WTC11 (cell line): Measurements from ENCODE around the gene UHRF1. TPM values are rescaled to one million over a fixed set of nuclear protein-coding genes. Genes with fewer than 3 reads are reported as not detected.

Experiments used
- ATAC-seq: fragments of 200-7000 bp; cut with Tn5 transposase; 2 replicates; pipeline ENCODE4 v1.10.0; 2021; ENCODE audit warnings: mild to moderate bottlenecking, moderate library complexity
- CTCF ChIA-PET: fragments of 300-600 bp; sonication (Branson Sonifier 250); formaldehyde crosslinking; loops from one replicate; lab custom pipeline; 2021; ENCODE audit warnings: antibody characterized with exemption; lab: Charles Lee
- POLR2A ChIA-PET: fragments of 350-600 bp; sonication (Branson Sonifier 250); formaldehyde crosslinking; loops from one replicate; lab custom pipeline; 2021; ENCODE audit warnings: antibody characterized with exemption; lab: Charles Lee
- DNase-seq: peaks from one replicate; pipeline ENCODE4 v3.0.0; 2021; ENCODE audit warnings: low spot score
- H3K27ac Mint-ChIP-seq: 2 replicates; pipeline ENCODE4 v1.8.0; 2021; ENCODE audit warnings: mixed read lengths
- H3K27me3 Mint-ChIP-seq: 2 replicates; pipeline ENCODE4 v1.8.0; 2021; ENCODE audit warnings: low read depth, mild to moderate bottlenecking, moderate library complexity, mixed read lengths
- H3K36me3 Mint-ChIP-seq: 2 replicates; pipeline ENCODE4 v1.8.0; 2021; ENCODE audit warnings: mixed read lengths
- H3K4me1 Mint-ChIP-seq: 2 replicates; pipeline ENCODE4 v1.8.0; 2022; ENCODE audit warnings: mixed read lengths
- H3K4me3 Mint-ChIP-seq: 2 replicates; pipeline ENCODE4 v1.8.0; 2021; ENCODE audit warnings: mild to moderate bottlenecking, moderate library complexity, mixed read lengths
- H3K9me3 Mint-ChIP-seq: 2 replicates; pipeline ENCODE4 v1.8.0; 2021; ENCODE audit warnings: mixed read lengths
- ARID4B ChIP-seq: sonication (generic); formaldehyde crosslinking; IDR thresholded peaks from 2 replicates; pipeline ENCODE4 v1.8.0; 2023; ENCODE audit warnings: missing genetic modification reagents, mild to moderate bottlenecking, borderline replicate concordance
- ATF1 ChIP-seq: sonication (generic); formaldehyde crosslinking; IDR thresholded peaks from 2 replicates; pipeline ENCODE4 v1.8.1; 2023; ENCODE audit warnings: mild to moderate bottlenecking, moderate library complexity, missing genetic modification reagents
- EMX1 ChIP-seq: fragments of 250-450 bp; sonication (Bioruptor Pico); IDR thresholded peaks from 2 replicates; pipeline ENCODE4 v1.8.0; 2021; ENCODE audit warnings: mild to moderate bottlenecking
- ETV6 ChIP-seq: sonication (generic); formaldehyde crosslinking; IDR thresholded peaks from 2 replicates; pipeline ENCODE4 v1.8.1; 2022; ENCODE audit warnings: mild to moderate bottlenecking, missing genetic modification reagents
- FOXP1 ChIP-seq: sonication (generic); formaldehyde crosslinking; IDR thresholded peaks from 2 replicates; pipeline ENCODE4 v1.8.0; 2022; ENCODE audit warnings: missing genetic modification reagents, mild to moderate bottlenecking, moderate library complexity, borderline replicate concordance
- JAZF1 ChIP-seq: fragments of 250-450 bp; sonication (Bioruptor Pico); IDR thresholded peaks from 2 replicates; pipeline ENCODE4 v1.9.0; 2021; ENCODE audit warnings: moderate library complexity, mild to moderate bottlenecking, inconsistent platforms
- NR1H2 ChIP-seq: sonication (generic); formaldehyde crosslinking; IDR thresholded peaks from 2 replicates; pipeline ENCODE4 v1.9.0; 2021; ENCODE audit warnings: mild to moderate bottlenecking, moderate library complexity, missing genetic modification reagents
- NR2C2 ChIP-seq: sonication (generic); formaldehyde crosslinking; IDR thresholded peaks from 2 replicates; pipeline ENCODE4 v1.8.0; 2022; ENCODE audit warnings: mild to moderate bottlenecking, missing genetic modification reagents
- OVOL2 ChIP-seq: fragments of 250-450 bp; sonication (Bioruptor Pico); IDR thresholded peaks from 2 replicates; pipeline ENCODE4 v1.9.0; 2021; ENCODE audit warnings: mild to moderate bottlenecking, borderline replicate concordance
- USF1 ChIP-seq: sonication (generic); formaldehyde crosslinking; IDR thresholded peaks from 2 replicates; pipeline ENCODE4 v1.8.0; 2022; ENCODE audit warnings: mild to moderate bottlenecking, missing genetic modification reagents
- USF2 ChIP-seq: sonication (generic); formaldehyde crosslinking; IDR thresholded peaks from 2 replicates; pipeline ENCODE4 v1.8.1; 2023; ENCODE audit warnings: mild to moderate bottlenecking, missing genetic modification reagents, moderate library complexity
- ZMAT4 ChIP-seq: fragments of 250-450 bp; sonication (Bioruptor Pico); IDR thresholded peaks from 2 replicates; pipeline ENCODE4 v1.9.0; 2021; ENCODE audit warnings: mild to moderate bottlenecking
- ZNF425 ChIP-seq: fragments of 250-450 bp; sonication (Bioruptor Pico); conservative IDR thresholded peaks from 2 replicates; pipeline ENCODE4 v1.9.0; 2021; ENCODE audit warnings: mild to moderate bottlenecking
- ZNF671 ChIP-seq: fragments of 250-450 bp; sonication (Bioruptor Pico); IDR thresholded peaks from 2 replicates; pipeline ENCODE4 v1.8.0; 2021; ENCODE audit warnings: mild to moderate bottlenecking
- ZSCAN18 ChIP-seq: fragments of 250-450 bp; sonication (Bioruptor Pico); IDR thresholded peaks from 2 replicates; pipeline ENCODE4 v2.1.2; 2022; ENCODE audit warnings: mild to moderate bottlenecking, moderate library complexity
- total RNA-seq: library from RNA; stranded (reverse); gene quantifications from 3 replicates; pipeline ENCODE4 v1.2.3, GENCODE V29; 2021
- TF ChIP-seq, protein P1 (sequence below): sonication (generic); formaldehyde crosslinking; IDR thresholded peaks from 2 replicates; pipeline ENCODE4 v1.8.0; 2022; ENCODE audit warnings: missing genetic modification reagents

Gene UHRF1
- total RNA-seq, 1 experiment from 2014 or later = 42.5 TPM

DNA sequence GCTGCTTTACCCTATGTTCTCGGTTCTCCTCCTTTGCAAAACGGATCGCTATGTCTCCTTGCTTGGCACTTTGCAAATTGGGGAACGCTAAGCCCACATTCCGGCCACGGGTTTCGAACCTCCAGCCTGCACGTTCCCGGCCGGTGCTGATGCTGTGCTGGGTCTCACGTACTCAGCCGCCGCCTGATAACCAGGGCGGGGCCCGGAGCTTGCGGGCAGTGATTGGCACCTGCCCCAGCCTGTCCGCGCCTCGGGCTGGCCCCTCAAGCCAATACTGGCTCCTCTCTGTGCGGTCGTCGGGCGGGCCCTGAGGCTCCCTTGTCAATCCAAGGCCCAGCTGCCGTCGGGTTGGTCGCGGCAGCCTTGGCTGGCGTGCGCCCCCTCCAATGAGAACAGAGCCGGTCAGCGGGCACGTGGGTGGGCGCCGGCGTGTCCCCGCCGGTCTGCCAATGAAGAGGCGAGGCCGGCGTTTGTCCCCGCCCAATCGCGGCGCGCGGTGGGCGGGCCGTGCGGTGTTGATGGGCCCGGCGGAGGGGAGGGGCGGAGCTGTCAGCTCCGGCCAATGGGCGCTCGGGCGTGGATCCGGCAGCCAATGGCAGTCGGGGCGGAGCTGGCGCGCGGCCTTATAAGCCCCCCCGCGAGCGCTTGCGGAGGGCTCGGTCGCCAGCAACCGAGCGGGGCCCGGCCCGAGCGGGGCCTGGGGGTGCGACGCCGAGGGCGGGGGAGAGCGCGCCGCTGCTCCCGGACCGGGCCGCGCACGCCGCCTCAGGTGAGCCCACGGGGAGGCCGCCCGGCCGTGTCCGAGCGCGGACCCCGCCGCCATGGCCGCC, 59.4 kb downstream of the UHRF1 start, which contains the start of gene KDM4B (continued):
- peak; percentile 96 for TF ChIP-seq USF1
- peak; percentile 96 for TF ChIP-seq USF2 (CRISPR knock-in tag)
- TF ChIP-seq ZMAT4 (CRISPR knock-in tag) = 0 out of 2 replicates have a peak, but pooled peaks have one; percentile 69
- TF ChIP-seq FOXP1 (CRISPR knock-in tag) = 0 out of 2 replicates have a peak, but pooled peaks have one; percentile 39
- no peak for TF ChIP-seq ZNF425 (CRISPR knock-in tag)

GRCh38 chr19:4969292-4969771, 60.0 kb downstream of the UHRF1 start:
- ChIA-PET POLR2A (interaction anchor here (0.5 to 1.0 kb wide), 3 partner anchors 10 to 349 kb away, joined by 3 read pairs; no protein-coding TSS in a partner anchor), CTCF (interaction anchor here (0.6 to 2.6 kb wide), 14 partner anchors 27 to 357 kb away, joined by 3 to 23 read pairs (median 6); partner anchors contain the start of genes FEM1A and PLIN3)
- no peaks in the 10 kb centered on the region for H3K27me3 Mint-ChIP-seq
- no peak for DNase-seq
- H3K4me1 Mint-ChIP-seq = peaks cover 42% of the 10 kb centered on the region
- no peak overlapping the region for H3K27ac Mint-ChIP-seq
- H3K9me3 Mint-ChIP-seq = no peaks in the 10 kb centered on the region; the same call in 1 of the 2 replicates
- no peak for ATAC-seq
- H3K36me3 Mint-ChIP-seq = peaks cover 5% of the 10 kb centered on the region
- peak overlapping the region; percentile 96 for H3K4me3 Mint-ChIP-seq
- TF ChIP-seq ZSCAN18 (CRISPR knock-in tag) = no peak
- no peak for TF ChIP-seq ARID4B
- no peak for TF ChIP-seq EMX1 (CRISPR knock-in tag)
- TF ChIP-seq NR2C2 (CRISPR knock-in tag) = no peak
- no peak for TF ChIP-seq ZNF671
- no peak for TF ChIP-seq NR1H2 (CRISPR knock-in tag)
- TF ChIP-seq JAZF1 = no peak
- TF ChIP-seq, protein P1, sequence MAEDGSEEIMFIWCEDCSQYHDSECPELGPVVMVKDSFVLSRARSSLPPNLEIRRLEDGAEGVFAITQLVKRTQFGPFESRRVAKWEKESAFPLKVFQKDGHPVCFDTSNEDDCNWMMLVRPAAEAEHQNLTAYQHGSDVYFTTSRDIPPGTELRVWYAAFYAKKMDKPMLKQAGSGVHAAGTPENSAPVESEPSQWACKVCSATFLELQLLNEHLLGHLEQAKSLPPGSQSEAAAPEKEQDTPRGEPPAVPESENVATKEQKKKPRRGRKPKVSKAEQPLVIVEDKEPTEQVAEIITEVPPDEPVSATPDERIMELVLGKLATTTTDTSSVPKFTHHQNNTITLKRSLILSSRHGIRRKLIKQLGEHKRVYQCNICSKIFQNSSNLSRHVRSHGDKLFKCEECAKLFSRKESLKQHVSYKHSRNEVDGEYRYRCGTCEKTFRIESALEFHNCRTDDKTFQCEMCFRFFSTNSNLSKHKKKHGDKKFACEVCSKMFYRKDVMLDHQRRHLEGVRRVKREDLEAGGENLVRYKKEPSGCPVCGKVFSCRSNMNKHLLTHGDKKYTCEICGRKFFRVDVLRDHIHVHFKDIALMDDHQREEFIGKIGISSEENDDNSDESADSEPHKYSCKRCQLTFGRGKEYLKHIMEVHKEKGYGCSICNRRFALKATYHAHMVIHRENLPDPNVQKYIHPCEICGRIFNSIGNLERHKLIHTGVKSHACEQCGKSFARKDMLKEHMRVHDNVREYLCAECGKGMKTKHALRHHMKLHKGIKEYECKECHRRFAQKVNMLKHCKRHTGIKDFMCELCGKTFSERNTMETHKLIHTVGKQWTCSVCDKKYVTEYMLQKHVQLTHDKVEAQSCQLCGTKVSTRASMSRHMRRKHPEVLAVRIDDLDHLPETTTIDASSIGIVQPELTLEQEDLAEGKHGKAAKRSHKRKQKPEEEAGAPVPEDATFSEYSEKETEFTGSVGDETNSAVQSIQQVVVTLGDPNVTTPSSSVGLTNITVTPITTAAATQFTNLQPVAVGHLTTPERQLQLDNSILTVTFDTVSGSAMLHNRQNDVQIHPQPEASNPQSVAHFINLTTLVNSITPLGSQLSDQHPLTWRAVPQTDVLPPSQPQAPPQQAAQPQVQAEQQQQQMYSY (CRISPR knock-in tag) = no peak
- no peak for TF ChIP-seq OVOL2
- TF ChIP-seq ETV6 = no peak
- no peak for TF ChIP-seq ZNF425 (CRISPR knock-in tag)
- no peak for TF ChIP-seq ATF1 (CRISPR knock-in tag)
